ENCODE results near the gene BIN2. TPM values are rescaled to one million over a fixed set of nuclear protein-coding genes. Genes with fewer than 3 reads are reported as not detected.
"Not testable (repeated sequence)": the region's sequence is repeated elsewhere in the genome, so short reads cannot be mapped to it uniquely, and the experiment has no call there.

The BIN2 gene
- total RNA-seq, 1 experiment from 2014 or later, result not detected

DNA sequence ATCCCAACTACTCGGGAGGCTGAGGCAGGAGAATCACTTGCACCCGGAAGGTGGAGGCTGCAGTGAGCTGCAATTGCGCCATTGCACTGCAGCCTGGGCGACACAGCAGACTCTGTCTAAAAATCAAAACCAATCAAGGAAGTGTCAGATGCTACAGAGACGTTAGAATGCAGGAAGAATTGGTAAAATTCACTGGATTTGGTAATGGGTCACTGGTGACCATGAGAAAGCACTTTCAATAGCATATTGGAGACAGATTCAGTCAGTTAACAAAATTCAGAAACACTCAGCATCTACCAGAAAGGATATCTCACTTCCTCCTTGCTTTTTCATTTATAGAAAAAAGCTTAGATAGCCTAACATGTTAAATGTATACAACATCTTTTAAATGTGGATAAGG, 17.5 kb downstream of the BIN2 start:
- Mint-ChIP-seq H3K4me1 (peaks cover 0 to 12% of the 10 kb centered on the region in 2 experiments; a peak in 2 of 4 replicates), H3K27me3 (ENCODE audit: low read depth) (no peaks in the 10 kb centered on the region), H3K4me3 (no peak overlapping the region), H3K27ac (no peak overlapping the region), H3K36me3 (ENCODE audit: insufficient read depth in 1 of 3, low read depth in 3 of 3) (no peaks in the 10 kb centered on the region), H3K9me3 (no peaks in the 10 kb centered on the region)
- Histone ChIP-seq H3K56ac (ENCODE audit: insufficient read length, low read depth, low read length) (no peak overlapping the region), H3K23me2 (ENCODE audit: insufficient read length, low read depth, low read length, poor library complexity, severe bottlenecking) (no peaks in the 10 kb centered on the region), H3K18ac (ENCODE audit: insufficient read length, low read depth, low read length) (no peak overlapping the region), H2BK120ac (ENCODE audit: low read depth, low read length, poor library complexity, severe bottlenecking) (no peak overlapping the region), H4K8ac (replicated peaks; ENCODE audit: insufficient read length, low read depth, low read length) (no peak overlapping the region), H2BK12ac (ENCODE audit: insufficient read length, low read depth, low read length) (no peak overlapping the region), H2BK15ac (ENCODE audit: low read depth, low read length) (no peak overlapping the region), H3K23ac (ENCODE audit: insufficient read length, low read depth, low read length) (no peak overlapping the region), H3K27ac (ENCODE audit: insufficient read length, low read depth, low read length) (no peak overlapping the region), H3K27me3 (ENCODE audit: insufficient read depth, low read length) (no peaks in the 10 kb centered on the region), H3K4ac (ENCODE audit: low read depth, low read length) (no peak overlapping the region), H3K14ac (ENCODE audit: insufficient read depth, low read length) (no peak overlapping the region), H4K91ac (ENCODE audit: insufficient read length, low read depth, low read length) (no peak overlapping the region), H3K4me2 (ENCODE audit: insufficient read depth, insufficient read length, low read length) (no peak overlapping the region), H2AK5ac (ENCODE audit: insufficient read length, low read length) (no peak overlapping the region), H2BK5ac (ENCODE audit: insufficient read length, low read length) (no peak overlapping the region), H3K9me3 (ENCODE audit: control insufficient read depth, low read depth, low read length) (no peaks in the 10 kb centered on the region), H4K20me1 (ENCODE audit: control insufficient read depth, insufficient read depth, insufficient read length) (no peaks in the 10 kb centered on the region), H4K5ac (ENCODE audit: insufficient read length, low read depth, low read length) (no peak overlapping the region), H3T11ph (ENCODE audit: low read length) (no peak overlapping the region), H3K79me1 (ENCODE audit: insufficient read depth, low read depth, low read length, poor library complexity, severe bottlenecking) (no peaks in the 10 kb centered on the region), H3K79me2 (ENCODE audit: insufficient read depth, low read length) (no peaks in the 10 kb centered on the region), H3K4me1 (ENCODE audit: insufficient read depth, low read length) (no peaks in the 10 kb centered on the region), H2BK20ac (ENCODE audit: low read depth, low read length, poor library complexity, severe bottlenecking) (no peak overlapping the region), H3K9ac (ENCODE audit: extremely low read depth, insufficient read length, low read length) (no peak overlapping the region), H2AFZ (ENCODE audit: low read length) (no peak overlapping the region)
- no CpG with 5 or more reads among the region's 5 CpGs for WGBS (ENCODE audit: extremely low coverage, insufficient read length, low lambda C conversion rate)
- DNase-seq, result no peak
- TF ChIP-seq, protein P1, sequence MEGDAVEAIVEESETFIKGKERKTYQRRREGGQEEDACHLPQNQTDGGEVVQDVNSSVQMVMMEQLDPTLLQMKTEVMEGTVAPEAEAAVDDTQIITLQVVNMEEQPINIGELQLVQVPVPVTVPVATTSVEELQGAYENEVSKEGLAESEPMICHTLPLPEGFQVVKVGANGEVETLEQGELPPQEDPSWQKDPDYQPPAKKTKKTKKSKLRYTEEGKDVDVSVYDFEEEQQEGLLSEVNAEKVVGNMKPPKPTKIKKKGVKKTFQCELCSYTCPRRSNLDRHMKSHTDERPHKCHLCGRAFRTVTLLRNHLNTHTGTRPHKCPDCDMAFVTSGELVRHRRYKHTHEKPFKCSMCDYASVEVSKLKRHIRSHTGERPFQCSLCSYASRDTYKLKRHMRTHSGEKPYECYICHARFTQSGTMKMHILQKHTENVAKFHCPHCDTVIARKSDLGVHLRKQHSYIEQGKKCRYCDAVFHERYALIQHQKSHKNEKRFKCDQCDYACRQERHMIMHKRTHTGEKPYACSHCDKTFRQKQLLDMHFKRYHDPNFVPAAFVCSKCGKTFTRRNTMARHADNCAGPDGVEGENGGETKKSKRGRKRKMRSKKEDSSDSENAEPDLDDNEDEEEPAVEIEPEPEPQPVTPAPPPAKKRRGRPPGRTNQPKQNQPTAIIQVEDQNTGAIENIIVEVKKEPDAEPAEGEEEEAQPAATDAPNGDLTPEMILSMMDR (conservative IDR thresholded peaks at IDR 0.05), result no peak

DNA sequence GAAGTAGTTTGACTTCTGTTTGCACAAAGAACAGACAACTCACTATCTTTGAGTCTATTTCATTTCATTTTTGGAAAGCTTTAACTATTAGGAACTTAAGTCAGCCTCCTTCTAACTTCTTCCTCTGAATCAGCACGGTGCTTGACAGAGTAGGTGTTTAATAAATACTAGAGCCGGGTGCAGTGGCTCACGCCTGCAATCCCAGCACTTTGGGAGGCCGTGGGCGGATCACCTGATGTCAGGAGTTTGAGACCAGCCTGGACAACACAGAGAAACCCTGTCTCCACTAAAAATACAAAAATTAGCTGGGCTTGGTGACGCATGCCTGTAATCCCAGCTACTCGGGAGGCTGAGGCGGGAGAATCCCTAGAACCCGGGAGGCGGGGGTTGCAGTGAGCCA, 23.2 kb downstream of the BIN2 start:
- not testable (repeated sequence) for H3K9me3 ChIP-seq (ENCODE audit: control insufficient read depth, low read depth, low read length); H2AFZ ChIP-seq (ENCODE audit: low read length); H2BK120ac ChIP-seq (ENCODE audit: low read depth, low read length, poor library complexity, severe bottlenecking); H4K91ac ChIP-seq (ENCODE audit: insufficient read length, low read depth, low read length); H4K8ac ChIP-seq (replicated peaks; ENCODE audit: insufficient read length, low read depth, low read length); H3K56ac ChIP-seq (ENCODE audit: insufficient read length, low read depth, low read length); H3K79me2 ChIP-seq (ENCODE audit: insufficient read depth, low read length); H3K4me3 Mint-ChIP-seq; H3K9ac ChIP-seq (ENCODE audit: extremely low read depth, insufficient read length, low read length); H2BK5ac ChIP-seq (ENCODE audit: insufficient read length, low read length); H3K23me2 ChIP-seq (ENCODE audit: insufficient read length, low read depth, low read length, poor library complexity, severe bottlenecking); H3K4me1 ChIP-seq (ENCODE audit: insufficient read depth, low read length); H3K23ac ChIP-seq (ENCODE audit: insufficient read length, low read depth, low read length); H3K27me3 ChIP-seq (ENCODE audit: insufficient read depth, low read length); H3K27me3 Mint-ChIP-seq (ENCODE audit: low read depth); H3K4me2 ChIP-seq (ENCODE audit: insufficient read depth, insufficient read length, low read length); H2BK12ac ChIP-seq (ENCODE audit: insufficient read length, low read depth, low read length); H3K27ac ChIP-seq (ENCODE audit: insufficient read length, low read depth, low read length); DNase-seq; H3K4ac ChIP-seq (ENCODE audit: low read depth, low read length); H3K36me3 Mint-ChIP-seq (ENCODE audit: insufficient read depth in 1 of 3, low read depth in 3 of 3); H3K18ac ChIP-seq (ENCODE audit: insufficient read length, low read depth, low read length); H2BK20ac ChIP-seq (ENCODE audit: low read depth, low read length, poor library complexity, severe bottlenecking); H2AK5ac ChIP-seq (ENCODE audit: insufficient read length, low read length); H3K27ac Mint-ChIP-seq; H3K14ac ChIP-seq (ENCODE audit: insufficient read depth, low read length); H4K20me1 ChIP-seq (ENCODE audit: control insufficient read depth, insufficient read depth, insufficient read length); H2BK15ac ChIP-seq (ENCODE audit: low read depth, low read length); H3K79me1 ChIP-seq (ENCODE audit: insufficient read depth, low read depth, low read length, poor library complexity, severe bottlenecking); H4K5ac ChIP-seq (ENCODE audit: insufficient read length, low read depth, low read length); H3T11ph ChIP-seq (ENCODE audit: low read length); H3K9me3 Mint-ChIP-seq
- WGBS (ENCODE audit: extremely low coverage, insufficient read length, low lambda C conversion rate), result no CpG with 5 or more reads among the region's 10 CpGs
- H3K4me1 Mint-ChIP-seq, result peaks cover 6 to 21% of the 10 kb centered on the region in 2 experiments; a peak in 3 of 4 replicates
